Islet precursor cell (in vitro differentiated cells): ENCODE data around the gene DEFB113.
"Not testable (repeated sequence)": the region's sequence is repeated elsewhere in the genome, so short reads cannot be mapped to it uniquely, and the experiment has no call there.

ENCODE experiments used
- DNase-seq: peaks from one replicate; pipeline ENCODE4 v3.0.0-alpha.2; 2018

Gene DEFB113, protein sequence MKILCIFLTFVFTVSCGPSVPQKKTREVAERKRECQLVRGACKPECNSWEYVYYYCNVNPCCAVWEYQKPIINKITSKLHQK

DNA sequence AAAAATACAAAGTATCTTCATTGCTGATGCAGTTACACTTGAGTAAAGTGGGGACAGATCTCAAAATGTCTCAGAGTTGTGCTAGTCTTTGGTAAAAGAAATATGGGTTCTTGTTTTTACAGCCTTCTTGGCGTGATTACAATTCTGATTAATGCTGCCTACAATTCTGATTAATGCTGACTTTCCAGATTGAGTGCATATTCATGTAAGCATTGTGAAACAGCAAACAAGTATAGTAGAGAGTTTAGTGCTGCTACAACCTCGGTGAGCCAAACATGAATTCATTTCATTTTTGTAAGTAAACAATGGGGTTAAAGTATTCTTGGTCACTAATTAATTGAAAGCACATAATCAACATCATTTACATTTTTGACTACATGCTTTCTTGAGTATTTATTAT is at the start of gene DEFB113:
Gene DEFB113, minus strand, starts transcription at position 21 of the 400 bp plus-strand sequence. Its CDS starts 0 bp downstream, at position 21.
- DNase-seq: no peak

GRCh38 chr6:50007819-50008218 is 38.4 kb upstream of the DEFB113 start:
- DNase-seq: no peak

DNA sequence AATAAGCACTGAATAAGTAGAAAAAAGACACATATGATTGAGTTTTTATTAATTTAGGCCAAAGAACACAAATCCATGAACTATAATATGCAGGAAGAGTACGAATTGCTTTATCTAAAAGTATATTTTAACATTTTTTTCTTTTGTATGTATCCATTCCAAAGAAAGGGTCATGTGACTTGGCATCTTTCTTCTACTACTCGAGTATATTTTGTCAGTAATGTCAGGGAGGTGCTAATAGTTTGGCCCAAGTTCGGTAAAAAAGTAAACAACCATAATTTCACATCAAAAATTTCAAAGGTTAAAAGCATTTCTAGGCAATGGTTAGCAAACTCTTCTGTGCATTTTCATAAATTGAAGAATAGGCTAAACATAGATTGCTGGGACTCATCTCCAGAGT is 33.7 kb upstream of the DEFB113 start:
- DNase-seq: no peak

- no peak for DNase-seq
Observed at GRCh38 chr6:49995278-49995677, 25.9 kb upstream of the DEFB113 start.

- DNase-seq: no peak
Observed at GRCh38 chr6:49988900-49989299, 19.5 kb upstream of the DEFB113 start.

DNA sequence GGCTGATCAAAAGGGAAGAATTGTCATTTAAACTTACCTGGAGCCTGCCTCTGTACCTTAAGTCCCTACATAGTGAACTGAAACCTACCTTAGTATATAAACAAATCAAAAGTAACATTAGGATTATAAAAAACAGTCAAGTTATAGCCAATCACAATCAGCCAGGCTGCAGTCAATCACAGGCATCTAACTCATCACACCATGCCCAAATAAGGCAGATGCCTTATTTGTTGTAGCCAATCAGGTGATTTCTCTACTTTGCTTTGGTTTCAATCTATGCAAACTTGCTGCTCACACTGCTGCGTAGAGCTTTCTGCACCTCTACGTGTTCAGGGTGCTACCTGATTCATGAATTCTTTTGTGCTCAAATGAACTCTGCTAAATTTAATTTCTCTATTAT is 18.3 kb upstream of the DEFB113 start:
- no peak for DNase-seq

DNA sequence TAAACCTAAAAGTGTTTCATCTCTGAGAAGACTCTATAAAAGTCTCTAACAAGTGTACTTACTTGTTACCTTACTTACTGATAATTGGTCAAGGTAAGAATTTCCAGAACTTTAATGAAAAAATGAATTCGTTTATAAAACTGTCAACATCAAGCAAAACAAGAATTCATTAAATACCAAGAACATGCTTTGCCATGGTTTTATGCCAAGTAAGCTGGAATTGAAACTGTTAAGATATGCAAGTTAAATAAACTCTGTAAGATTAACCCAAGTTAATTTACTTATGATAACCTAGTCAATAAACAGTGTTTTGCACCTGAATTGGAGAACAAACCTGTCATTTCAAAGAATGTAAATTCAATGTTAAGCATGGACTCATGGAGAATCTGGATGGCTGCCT is 17.1 kb upstream of the DEFB113 start:
- no peak for DNase-seq

GRCh38 chr6:49982046-49982445 is 12.6 kb upstream of the DEFB113 start:
- DNase-seq: no peak

- DNase-seq: no peak
Observed at GRCh38 chr6:49980898-49981297, 11.5 kb upstream of the DEFB113 start.

DNA sequence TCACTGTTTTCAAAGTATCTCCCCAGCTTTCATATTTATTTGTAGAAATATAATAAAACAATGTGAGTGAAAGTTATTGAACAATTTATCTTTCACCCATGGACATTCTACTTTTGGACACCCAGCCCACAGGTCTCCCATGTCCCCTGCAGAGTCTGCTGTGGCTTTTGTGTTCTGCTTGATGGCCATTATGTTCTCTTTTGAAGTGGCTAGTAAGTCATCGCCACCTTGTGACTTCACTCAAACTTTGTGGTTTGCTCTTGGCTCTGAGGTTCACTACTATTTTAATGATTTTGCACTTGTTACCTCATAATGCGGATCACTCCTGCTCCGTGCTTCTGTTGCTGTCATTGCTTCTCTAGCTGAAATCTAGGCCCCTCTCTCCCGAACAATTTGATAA is 10.2 kb upstream of the DEFB113 start:
- no peak for DNase-seq

- DNase-seq: no peak
Observed at GRCh38 chr6:49978332-49979226, 9.2 kb upstream of the DEFB113 start.

GRCh38 chr6:49966823-49967222 is 2.6 kb downstream of the DEFB113 start:
- DNase-seq: no peak

DNA sequence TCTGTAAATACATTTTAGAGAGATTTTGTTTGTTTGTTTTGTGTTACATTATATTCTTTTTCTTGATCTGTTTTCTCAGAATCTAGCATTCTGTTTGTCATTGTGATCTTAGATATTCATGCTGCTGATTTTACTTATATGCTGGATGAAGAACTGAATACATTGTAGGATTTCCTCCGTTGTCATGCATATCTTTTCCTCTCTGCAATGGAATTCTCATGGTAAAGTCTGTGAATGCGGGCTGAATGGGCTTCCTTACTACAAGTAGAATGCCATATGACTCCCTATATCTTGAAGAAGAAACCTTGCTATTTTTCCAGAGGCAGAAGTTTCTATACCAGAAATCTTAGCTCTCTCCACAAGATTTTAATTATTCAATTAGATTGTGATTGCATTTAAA is 3.1 kb downstream of the DEFB113 start:
- no peak for DNase-seq

DNA sequence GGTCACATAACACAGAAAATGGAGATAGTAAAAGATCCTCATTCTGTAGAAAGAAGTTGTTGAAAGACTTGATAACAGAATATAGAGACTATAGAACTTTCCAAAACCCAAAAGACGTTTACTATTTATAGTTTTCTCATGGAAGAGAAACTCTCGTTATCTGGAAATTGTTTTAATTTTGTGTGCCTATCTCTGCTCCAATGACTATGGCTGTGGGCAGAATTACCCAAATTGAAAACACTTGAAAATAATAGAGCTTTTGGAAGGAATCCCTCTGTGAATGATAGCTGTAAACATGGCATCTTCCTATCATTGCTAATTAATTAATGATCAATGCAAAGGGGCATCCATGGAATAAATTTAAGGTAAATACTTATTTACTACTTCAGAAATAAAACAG is 5.4 kb downstream of the DEFB113 start, which contains the start of gene DEFB114:
Gene DEFB114, minus strand, starts transcription at position 101 of the 400 bp plus-strand sequence. Its CDS starts 59 bp downstream, at position 42.
- no peak for DNase-seq

- no peak for DNase-seq
Observed at GRCh38 chr6:49958180-49958579, 11.2 kb downstream of the DEFB113 start.

- no peak for DNase-seq
Observed at GRCh38 chr6:49955847-49956246, 13.6 kb downstream of the DEFB113 start.

- no peak for DNase-seq
Observed at GRCh38 chr6:49951926-49952325, 17.5 kb downstream of the DEFB113 start.

- no peak for DNase-seq
Observed at GRCh38 chr6:49950415-49950751, 19.0 kb downstream of the DEFB113 start.

DNA sequence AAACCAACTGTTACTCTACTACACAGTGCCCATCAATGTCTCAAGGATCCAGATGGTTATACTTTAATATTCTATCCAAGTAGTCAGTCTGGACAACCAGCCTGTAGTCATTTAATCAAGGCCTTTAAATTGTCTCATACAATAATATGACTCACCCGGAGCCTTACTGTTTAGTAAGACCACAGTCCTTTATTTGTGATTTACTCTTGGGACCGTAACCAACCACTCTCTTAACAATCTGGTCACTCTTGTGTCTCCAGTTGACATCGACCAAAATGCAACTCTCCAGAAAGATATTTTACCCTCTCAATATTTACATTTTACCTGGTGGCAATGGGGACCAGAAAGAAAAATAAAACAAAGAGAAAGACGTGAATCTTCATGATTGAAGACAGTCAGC is 20.4 kb downstream of the DEFB113 start:
- no peak for DNase-seq

- DNase-seq: no peak
Observed at GRCh38 chr6:49946835-49947234, 22.6 kb downstream of the DEFB113 start.

GRCh38 chr6:49944068-49944467 is 25.4 kb downstream of the DEFB113 start:
- DNase-seq: not testable (repeated sequence)

- no peak for DNase-seq
Observed at GRCh38 chr6:49939993-49940498, 29.4 kb downstream of the DEFB113 start.

DNA sequence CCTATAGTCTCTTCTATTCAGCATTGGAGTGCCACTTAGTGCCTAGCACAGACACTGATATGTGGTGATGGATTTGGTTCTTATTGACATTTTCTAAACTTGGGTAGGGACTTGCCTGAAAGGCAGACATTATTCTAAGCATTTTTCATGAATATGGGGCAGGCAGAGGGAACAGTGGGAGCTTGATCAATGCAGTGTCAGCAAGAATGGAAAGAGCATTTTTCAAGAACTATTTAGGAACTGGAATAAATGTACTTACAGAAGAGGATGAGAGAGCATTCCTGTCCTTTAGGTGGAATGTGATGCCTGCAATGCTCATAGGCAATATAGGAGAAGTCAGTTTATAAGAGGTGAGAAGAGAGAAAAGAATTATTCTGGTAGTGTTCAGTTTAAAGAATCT is 31.6 kb downstream of the DEFB113 start:
- no peak for DNase-seq

DNA sequence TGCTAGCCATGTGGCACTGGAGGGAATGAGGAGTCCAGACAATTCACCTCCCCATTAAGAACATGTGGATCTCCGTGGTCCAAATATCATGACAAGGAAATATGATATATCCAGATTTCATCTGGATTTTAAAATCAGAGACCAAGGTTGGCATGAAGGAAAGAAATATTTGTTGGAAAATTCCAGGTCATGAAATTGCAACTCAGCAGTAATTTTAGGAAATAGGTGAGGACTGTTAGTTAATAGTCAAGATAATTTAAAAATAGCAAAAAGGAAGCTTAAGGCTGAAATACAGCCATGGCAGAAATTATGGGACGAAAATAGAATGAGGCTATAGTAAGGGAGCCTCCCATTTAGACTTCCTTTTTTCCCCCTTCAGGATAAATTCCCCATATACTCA is 32.4 kb downstream of the DEFB113 start:
- DNase-seq: no peak

DNA sequence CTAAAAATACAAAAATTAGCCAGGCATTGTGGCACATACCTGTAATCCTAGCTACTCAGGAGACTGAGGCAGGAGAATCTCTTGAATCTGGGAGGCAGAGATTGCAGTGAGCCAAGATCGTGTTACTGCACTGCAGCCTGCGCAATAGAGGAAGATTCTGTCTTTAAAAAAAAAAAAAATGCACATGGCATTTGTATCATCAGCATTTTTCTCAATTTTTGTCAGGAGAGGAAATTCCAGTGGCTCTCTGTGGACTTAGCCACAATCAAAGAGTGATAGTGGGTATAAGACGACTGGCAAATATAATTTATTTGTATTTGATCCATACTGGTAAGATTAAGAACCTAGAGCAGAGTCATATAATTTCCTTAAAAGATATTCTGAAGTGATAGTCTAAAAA is 34.0 kb downstream of the DEFB113 start:
- no peak for DNase-seq
